IMR-90 (cell line): ENCODE measurements around the gene RNF111. TPM values are rescaled to one million over a fixed set of nuclear protein-coding genes. Genes with fewer than 3 reads are reported as not detected.

Source experiments
- ATAC-seq: fragments of 200-7000 bp; cut with Tn5 transposase; 2 replicates; pipeline ENCODE4 v1.9.1; 2020; ENCODE audit warnings: low read depth, mild to moderate bottlenecking, moderate library complexity
- BruUV-seq: library from RNA; stranded (reverse); fragments of 400-500 nt; replicated peaks from 2 replicates; lab custom pipeline; 2021; lab: Mats Ljungman, UMichigan
- CTCF ChIA-PET: fragments of 300-600 bp; formaldehyde crosslinking; extraction: SDS; loops from one replicate; lab custom pipeline; 2021; ENCODE audit warnings: antibody characterized with exemption; lab: Yijun Ruan, JAX
- POLR2A ChIA-PET: fragments of 300-600 bp; sonication (Branson Sonifier 250); formaldehyde crosslinking; loops from one replicate; lab custom pipeline; 2022; ENCODE audit warnings: antibody characterized with exemption; ENCODE audit not compliant: unreplicated experiment; lab: Charles Lee
- DNase-seq: peaks from one replicate; pipeline ENCODE4 v3.0.0; 2013
- H2AFZ ChIP-seq: replicated peaks from 2 replicates; pipeline ENCODE3; 2013; ENCODE audit warnings: low read length, mild to moderate bottlenecking; ENCODE audit not compliant: poor library complexity
- H2AK5ac ChIP-seq: 2 replicates; pipeline ENCODE4 v1.6.1; 2013; ENCODE audit warnings: low read depth, low read length, inconsistent platforms
- H2AK9ac ChIP-seq: replicated peaks from 2 replicates; pipeline ENCODE3; 2013; ENCODE audit warnings: mild to moderate bottlenecking, low read depth, low read length, moderate library complexity; ENCODE audit not compliant: poor library complexity
- H2BK120ac ChIP-seq: 2 replicates; pipeline ENCODE4 v1.6.1; 2013; ENCODE audit warnings: low read depth, low read length, inconsistent platforms
- H2BK15ac ChIP-seq: 3 replicates; pipeline ENCODE4 v1.6.1; 2013; ENCODE audit warnings: low read depth, low read length, inconsistent platforms
- H2BK20ac ChIP-seq: 2 replicates; pipeline ENCODE4 v1.6.1; 2013; ENCODE audit warnings: low read depth, mild to moderate bottlenecking, inconsistent platforms, low read length, moderate library complexity
- H2BK5ac ChIP-seq: 2 replicates; pipeline ENCODE4 v1.6.1; 2013; ENCODE audit warnings: mild to moderate bottlenecking, low read depth, low read length, inconsistent platforms; ENCODE audit not compliant: poor library complexity, severe bottlenecking
- H3K14ac ChIP-seq: replicated peaks from 2 replicates; pipeline ENCODE4 v1.6.1; 2013; ENCODE audit warnings: low read depth, low read length, inconsistent platforms
- H3K18ac ChIP-seq: 2 replicates; pipeline ENCODE4 v1.6.1; 2013; ENCODE audit warnings: low read depth, low read length, control low read depth
- H3K23ac ChIP-seq: 2 replicates; pipeline ENCODE4 v1.6.1; 2013; ENCODE audit warnings: low read depth, low read length, inconsistent platforms
- H3K27ac ChIP-seq: 2 replicates; pipeline ENCODE4 v1.5.1; 2013; ENCODE audit warnings: mild to moderate bottlenecking, control low read depth, low read length; ENCODE audit not compliant: insufficient read depth
- H3K27me3 ChIP-seq: 2 replicates; pipeline ENCODE4 v1.6.1; 2013; ENCODE audit warnings: low read length; ENCODE audit not compliant: control insufficient read depth, insufficient read depth
- H3K36me3 ChIP-seq: 2 replicates; pipeline ENCODE4 v1.6.1; 2013; ENCODE audit warnings: low read length, mixed read lengths; ENCODE audit not compliant: control insufficient read depth, insufficient read depth
- H3K4ac ChIP-seq: 2 replicates; pipeline ENCODE4 v1.6.1; 2013; ENCODE audit warnings: low read depth, low read length, inconsistent platforms
- H3K4me1 ChIP-seq: 2 replicates; pipeline ENCODE4 v1.6.1; 2013; ENCODE audit warnings: low read length, mixed read lengths; ENCODE audit not compliant: control insufficient read depth, insufficient read depth
- H3K4me2 ChIP-seq: 2 replicates; pipeline ENCODE4 v1.6.1; 2013; ENCODE audit warnings: low read depth, mild to moderate bottlenecking, control low read depth, low read length, moderate library complexity
- H3K4me3 ChIP-seq: 2 replicates; pipeline ENCODE4 v1.5.1; 2013; ENCODE audit warnings: low read depth, mild to moderate bottlenecking, control low read depth, low read length, moderate library complexity; ENCODE audit not compliant: insufficient read depth
- H3K56ac ChIP-seq: 2 replicates; pipeline ENCODE4 v1.6.1; 2013; ENCODE audit warnings: low read length, inconsistent platforms; ENCODE audit not compliant: insufficient read depth; ENCODE audit errors: extremely low read depth
- H3K79me1 ChIP-seq, 2 experiments: 2 replicates each; pipeline ENCODE4 v1.6.1; 2013; ENCODE audit warnings: low read length in 2 of 2, inconsistent platforms in 1 of 2, low read depth in 1 of 2
- H3K9ac ChIP-seq: 2 replicates; pipeline ENCODE4 v1.6.1; 2013; ENCODE audit warnings: low read depth, low read length, control low read depth
- H3K9me1 ChIP-seq: 2 replicates; pipeline ENCODE4 v1.6.1; 2013; ENCODE audit warnings: low read length, inconsistent platforms; ENCODE audit not compliant: insufficient read depth
- H3K9me3 ChIP-seq: 2 replicates; pipeline ENCODE4 v1.6.1; 2013; ENCODE audit warnings: low read length; ENCODE audit not compliant: control insufficient read depth, insufficient read depth
- H4K20me1 ChIP-seq: 2 replicates; pipeline ENCODE4 v1.6.1; 2013; ENCODE audit warnings: low read length, inconsistent platforms; ENCODE audit not compliant: insufficient read depth
- H4K5ac ChIP-seq: 2 replicates; pipeline ENCODE4 v1.6.1; 2013; ENCODE audit warnings: mild to moderate bottlenecking, low read depth, low read length, control low read depth
- H4K8ac ChIP-seq, 2 experiments: 2 replicates each; pipeline ENCODE4 v1.6.1; 2013; ENCODE audit warnings: low read depth in 2 of 2, low read length in 2 of 2, control low read depth in 1 of 2, inconsistent platforms in 1 of 2
- H4K91ac ChIP-seq: 2 replicates; pipeline ENCODE4 v1.6.1; 2013; ENCODE audit warnings: low read depth, low read length, inconsistent platforms; ENCODE audit not compliant: insufficient read depth
- BHLHE40 ChIP-seq: fragments of 150-350 bp; IDR thresholded peaks from 2 replicates; pipeline ENCODE4 v1.6.1; 2016; ENCODE audit warnings: mild to moderate bottlenecking, low read depth, low read length
- CHD1 ChIP-seq: IDR thresholded peaks from 2 replicates; pipeline ENCODE4 v1.6.1; 2012; ENCODE audit warnings: low read depth, low read length, improper control_type of control experiment
- CTCF ChIP-seq: conservative IDR thresholded peaks from 2 replicates; pipeline ENCODE4 v1.5.1; 2012; ENCODE audit warnings: mild to moderate bottlenecking, low read depth, low read length, improper control_type of control experiment
- ELK1 ChIP-seq: fragments of 150-350 bp; IDR thresholded peaks from 2 replicates; pipeline ENCODE4 v1.6.1; 2016; ENCODE audit warnings: low read depth, mild to moderate bottlenecking, low read length, moderate library complexity, borderline replicate concordance
- MXI1 ChIP-seq: IDR thresholded peaks from 2 replicates; pipeline ENCODE4 v1.6.1; 2012; ENCODE audit warnings: low read depth, mild to moderate bottlenecking, low read length, moderate library complexity, borderline replicate concordance
- NFE2L2 ChIP-seq: fragments of 150-350 bp; IDR thresholded peaks from 2 replicates; pipeline ENCODE4 v1.6.1; 2016; ENCODE audit warnings: low read depth, mild to moderate bottlenecking, low read length
- POLR2A ChIP-seq: IDR thresholded peaks from 2 replicates; pipeline ENCODE4 v1.6.1; 2012; ENCODE audit warnings: mild to moderate bottlenecking, low read depth, low read length
- RAD21 ChIP-seq: IDR thresholded peaks from 2 replicates; pipeline ENCODE4 v1.6.1; 2012; ENCODE audit warnings: low read length, improper control_type of control experiment
- RCOR1 ChIP-seq: IDR thresholded peaks from 2 replicates; pipeline ENCODE4 v1.6.1; 2012; ENCODE audit warnings: mild to moderate bottlenecking, low read length, improper control_type of control experiment; ENCODE audit not compliant: insufficient replicate concordance
- RFX5 ChIP-seq: IDR thresholded peaks from 2 replicates; pipeline ENCODE4 v1.8.0; 2012; ENCODE audit warnings: low read depth, mild to moderate bottlenecking, low read length, moderate library complexity
- WGBS, 2 experiments: methylation state at CpG; one replicate each; pipeline versions ENCODE4 v1.1.5 to v1.1.7; 2013; ENCODE audit warnings: missing lambda C conversion rate in 2 of 2; ENCODE audit not compliant: insufficient read length in 1 of 2; ENCODE audit errors: extremely low coverage in 2 of 2; 5-methylcytosine and 5-hydroxymethylcytosine counted together
- dilution Hi-C: fragments of 300-500 bp; cut with HindIII; formaldehyde crosslinking; loops from one replicate; pipeline ENCODE4 v1.14.3; 2018; ENCODE audit warnings: low sequenced_read_pairs; ENCODE audit not compliant: unreplicated experiment
- in situ Hi-C: fragments of 300-500 bp; cut with MboI; formaldehyde crosslinking; loops from 3 replicates; pipeline ENCODE4 v1.14.3; 2019; ENCODE audit warnings: low sequenced_read_pairs, inconsistent platforms, mixed read lengths
- intact Hi-C: fragments of 100-400 bp; cut with micrococcal nuclease; formaldehyde crosslinking; loops from 2 replicates; pipeline ENCODE4 v1.10.0; 2022
- polyA plus RNA-seq, 3 experiments: library from polyadenylated mRNA; depleted of rRNA; stranded (reverse); fragments of >200 nt; gene quantifications; 2 replicates each; pipeline ENCODE4 v1.2.3, GENCODE V29; 2012; ENCODE audit warnings: low replicate concordance in 1 of 3
- total RNA-seq: library from RNA; depleted of rRNA; stranded (reverse); fragments of >200 nt; gene quantifications from 2 replicates; pipeline ENCODE4 v1.2.3, GENCODE V29; 2012

The RNF111 gene
- total and polyA plus RNA-seq, 2 of the 4 experiments (the other 2 are of a cell fraction), result 13.5 to 20.1 TPM

GRCh38 chr15:59042041-59042440 is 54.6 kb downstream of the RNF111 start:
- ChIA-PET CTCF (no interaction called here), POLR2A (no interaction called here)
- peaks cover 8% of the 10 kb centered on the region for H3K36me3 ChIP-seq
- H3K9me1 ChIP-seq, result peaks cover 3% of the 10 kb centered on the region
- no peak overlapping the region for H3K18ac ChIP-seq
- H3K4me2 ChIP-seq, result no peak overlapping the region
- H4K91ac ChIP-seq, result no peak overlapping the region
- no peak overlapping the region for H4K8ac ChIP-seq
- H2AK5ac ChIP-seq, result no peak overlapping the region
- no peak overlapping the region for H2AK9ac ChIP-seq
- no peak overlapping the region for H3K27ac ChIP-seq
- no peak overlapping the region for H2BK120ac ChIP-seq
- H3K4me1 ChIP-seq, result no peaks in the 10 kb centered on the region
- H3K27me3 ChIP-seq, result no peaks in the 10 kb centered on the region
- no peak overlapping the region for H3K14ac ChIP-seq
- H2BK15ac ChIP-seq, result no peak overlapping the region
- H3K56ac ChIP-seq, result no peak overlapping the region
- H2BK20ac ChIP-seq, result no peak overlapping the region
- no peak for ATAC-seq
- intact Hi-C loops, result loop anchor here (5.0 kb wide), 1 partner anchor 40 kb away; no protein-coding TSS in a partner anchor
- peaks cover 7 to 43% of the 10 kb centered on the region in 2 experiments; a peak in 3 of 4 replicates for H3K79me1 ChIP-seq
- no peak for DNase-seq
- H3K23ac ChIP-seq, result no peak overlapping the region
- H4K5ac ChIP-seq, result no peak overlapping the region
- no peak overlapping the region for H2BK5ac ChIP-seq
- no CpG with 5 or more reads among the region's 6 CpGs for WGBS, 2 experiments
- no TSS peak for BruUV-seq
- H2AFZ ChIP-seq, result no peak overlapping the region
- H4K20me1 ChIP-seq, result peaks cover 12% of the 10 kb centered on the region
- H3K4me3 ChIP-seq, result no peak overlapping the region
- dilution Hi-C loops, result no loop called here
- H3K9me3 ChIP-seq, result no peaks in the 10 kb centered on the region
- no peak for TF ChIP-seq RAD21
- no peak for TF ChIP-seq RFX5
- no peak for TF ChIP-seq ELK1
- no peak for TF ChIP-seq BHLHE40
- TF ChIP-seq RCOR1, result no peak
- no peak for TF ChIP-seq POLR2A
- no peak for TF ChIP-seq MXI1
- TF ChIP-seq CHD1, result no peak
- no peak for TF ChIP-seq NFE2L2
- no peak for TF ChIP-seq CTCF
- in situ Hi-C loops, result no loop called here
- H3K4ac ChIP-seq, result no peak overlapping the region
- H3K9ac ChIP-seq, result no peak overlapping the region
